ENCODE measurements around the gene GPLD1. TPM values are rescaled to one million over a fixed set of nuclear protein-coding genes. Genes with fewer than 3 reads are reported as not detected.

GPLD1 gene
- total and polyA plus RNA-seq, 2 experiments from 2014 or later: 3.8 to 11.1 TPM

- H3K4me2 ChIP-seq: no peak overlapping the region
- H3K4me3 ChIP-seq: no peak overlapping the region
- H3F3A ChIP-seq (replicated peaks; ENCODE audit: low read depth): no peaks in the 10 kb centered on the region
- no peaks in the 10 kb centered on the region; the same call in 1 of the 2 replicates for H4K20me1 ChIP-seq (replicated peaks; ENCODE audit: insufficient read depth)
- no peak overlapping the region for H2AFZ ChIP-seq
- no peak overlapping the region for H3K27ac Mint-ChIP-seq
- H3K9me2 ChIP-seq (ENCODE audit: insufficient read depth): no peaks in the 10 kb centered on the region
- no peaks in the 10 kb centered on the region for H3K36me3 ChIP-seq (ENCODE audit: insufficient read depth)
- no peak for ATAC-seq
- no peaks in the 10 kb centered on the region for H3K36me3 Mint-ChIP-seq (ENCODE audit: low read depth)
- no peaks in the 10 kb centered on the region for H3K27me3 ChIP-seq (ENCODE audit: insufficient read depth)
- no peak overlapping the region for H3K4me3 Mint-ChIP-seq
- H3K79me2 ChIP-seq (replicated peaks; ENCODE audit: insufficient read depth): no peaks in the 10 kb centered on the region
- 0 out of 3 replicates have a peak, but pooled peaks cover 2% of the 10 kb centered on the region for H3K4me1 Mint-ChIP-seq
- no peak overlapping the region for H3K27ac ChIP-seq (ENCODE audit: low read depth)
- H3K4me1 ChIP-seq (ENCODE audit: insufficient read depth): no peaks in the 10 kb centered on the region
- DNase-seq (ENCODE audit: low spot score): no peak
- peaks cover 5% of the 10 kb centered on the region for H3K27me3 Mint-ChIP-seq (ENCODE audit: insufficient read depth, low read depth, poor library complexity)
- no peak for TF ChIP-seq CREB1 (CRISPR knock-in tag; IDR thresholded peaks at IDR 0.05; ENCODE audit: low read depth)
- TF ChIP-seq NANOG (IDR thresholded peaks at IDR 0.05; ENCODE audit: borderline replicate concordance): no peak
- TF ChIP-seq STAT1 (IDR thresholded peaks at IDR 0.05; ENCODE audit: unreplicated experiment): no peak
- no peak for TF ChIP-seq POLR2AphosphoS5 (IDR thresholded peaks at IDR 0.05; ENCODE audit: low read depth)
- no peak for TF ChIP-seq EZH2 (IDR thresholded peaks at IDR 0.05; ENCODE audit: low read depth, unreplicated experiment)
- no peak for TF ChIP-seq ZNF462 (CRISPR knock-in tag; IDR thresholded peaks at IDR 0.05)
- TF ChIP-seq REST (IDR thresholded peaks at IDR 0.05; ENCODE audit: unreplicated experiment): no peak
- TF ChIP-seq ETS1 (IDR thresholded peaks at IDR 0.05): no peak
- no peak for TF ChIP-seq JUNB (IDR thresholded peaks at IDR 0.05; ENCODE audit: unreplicated experiment)
- TF ChIP-seq ZNF114 (CRISPR knock-in tag; IDR thresholded peaks at IDR 0.05): no peak
- no peak for TF ChIP-seq EZH2phosphoT487 (IDR thresholded peaks at IDR 0.05; ENCODE audit: unreplicated experiment)
- no peak for TF ChIP-seq ZNF331 (CRISPR knock-in tag; IDR thresholded peaks at IDR 0.05; ENCODE audit: low read depth)
- TF ChIP-seq CTCF (conservative IDR thresholded peaks at IDR 0.05; ENCODE audit: low read depth in 2 of 2): no peak
- H3K9me3 Mint-ChIP-seq: no peaks in the 10 kb centered on the region
These were observed 35.5 kb downstream of the GPLD1 start for GRCh38 chr6:24453921-24454320.

Measured in GM23338 (cell line).